Activated CD8-positive, alpha-beta memory T cell treated with anti-CD3 and anti-CD28 coated beads for 48 hours (primary cell): ENCODE measurements around the gene LPAR1.

ENCODE experiments used
- DNase-seq, 3 experiments: peaks; one replicate each; pipeline ENCODE4 v3.0.0-alpha.2; 2020; ENCODE audit warnings: low read depth in 2 of 3, low spot score in 2 of 3

LPAR1 gene

GRCh38 chr9:111001526-111001925 is 36.7 kb downstream of the LPAR1 start:
- no peak for DNase-seq

GRCh38 chr9:111000202-111000601 is 38.1 kb downstream of the LPAR1 start:
- DNase-seq: no peak

DNA sequence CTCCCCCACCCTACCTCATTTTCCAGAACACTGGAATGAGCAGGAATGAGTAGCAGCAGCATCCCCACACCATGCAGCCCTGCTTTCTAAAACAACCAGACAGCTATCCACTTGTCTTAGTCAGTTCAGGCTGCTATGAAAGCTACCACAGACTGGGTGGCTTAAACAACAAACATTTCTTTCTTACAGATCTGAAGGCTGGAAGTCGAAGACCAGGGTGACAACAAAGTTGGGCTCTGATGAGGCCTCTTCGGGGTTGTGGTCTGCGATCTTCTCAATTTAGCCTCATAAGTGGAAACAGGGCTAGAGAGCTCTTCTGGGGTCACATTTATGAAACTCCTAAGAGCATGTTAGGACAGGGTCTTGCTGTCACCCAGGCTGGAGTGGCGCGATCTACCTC is 38.9 kb downstream of the LPAR1 start:
- DNase-seq: no peak

DNA sequence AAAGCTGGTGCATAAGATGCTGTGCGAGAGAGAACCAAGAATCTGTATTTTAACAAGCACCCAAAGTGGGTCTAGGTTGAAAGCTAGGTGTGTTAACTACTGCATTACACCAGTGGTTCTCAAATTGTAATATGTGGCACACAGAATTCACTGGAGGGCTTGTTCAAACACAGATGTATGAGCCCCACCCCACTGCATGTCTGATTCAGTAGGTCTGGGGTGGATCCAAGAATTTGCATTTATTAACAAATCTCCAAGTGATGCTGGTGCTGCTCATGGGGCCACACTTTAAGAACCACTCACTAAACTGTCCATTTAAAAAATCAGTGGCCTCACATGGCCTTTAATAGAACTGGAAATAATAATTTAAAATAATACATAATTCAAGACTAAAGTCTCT is 40.4 kb downstream of the LPAR1 start:
- no peak for DNase-seq

GRCh38 chr9:110996436-110997220 is 41.6 kb downstream of the LPAR1 start:
- no peak for DNase-seq

GRCh38 chr9:110995420-110996340 is 42.6 kb downstream of the LPAR1 start:
- no peak for DNase-seq

DNA sequence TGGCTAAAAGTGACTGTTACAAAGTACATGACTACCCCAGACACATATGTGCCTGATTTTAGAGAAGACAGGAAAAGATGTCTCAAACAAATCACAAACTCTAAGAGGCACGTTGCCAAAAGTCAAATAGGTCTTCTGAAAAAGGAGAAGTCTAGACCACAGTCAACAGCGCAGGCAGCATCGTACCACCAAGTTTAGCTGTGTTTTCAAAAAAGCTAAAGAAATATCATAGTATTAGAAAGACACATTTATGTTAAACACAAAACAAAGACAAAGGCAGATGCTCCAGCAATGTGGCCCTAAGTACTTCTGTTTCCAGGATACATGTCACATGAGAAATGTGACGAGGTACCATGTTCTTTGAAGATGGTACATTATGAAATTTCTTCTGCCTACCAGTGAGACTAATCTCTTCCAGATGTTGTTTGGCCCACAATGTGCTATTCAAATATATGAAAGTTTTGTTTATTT is 43.5 kb downstream of the LPAR1 start:
- DNase-seq: no peak

DNA sequence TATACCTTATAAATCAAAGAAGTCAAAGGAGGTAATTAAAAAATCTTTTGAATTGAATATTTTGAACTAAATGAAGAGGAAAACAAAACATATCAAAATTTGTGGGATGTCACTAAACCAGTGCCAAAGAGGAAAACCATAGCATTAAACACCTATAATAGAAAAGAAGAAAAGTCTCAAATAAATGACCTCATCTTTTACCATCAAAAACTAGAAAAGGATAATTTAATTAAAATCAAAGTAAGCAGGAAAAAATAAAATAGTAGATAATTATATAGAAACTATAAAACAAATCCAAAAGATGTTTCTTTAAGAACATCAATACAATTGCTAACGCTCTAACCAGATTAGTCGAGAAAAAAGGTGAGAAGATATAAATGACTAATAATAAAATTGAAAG is 47.8 kb downstream of the LPAR1 start:
- no peak for DNase-seq

- DNase-seq: no peak
Measured at GRCh38 chr9:110986529-110986928, 51.7 kb downstream of the LPAR1 start.

- no peak for DNase-seq
Measured at GRCh38 chr9:110984890-110985437, 53.3 kb downstream of the LPAR1 start.

GRCh38 chr9:110980261-110980660 is 58.0 kb downstream of the LPAR1 start:
- no peak for DNase-seq

DNA sequence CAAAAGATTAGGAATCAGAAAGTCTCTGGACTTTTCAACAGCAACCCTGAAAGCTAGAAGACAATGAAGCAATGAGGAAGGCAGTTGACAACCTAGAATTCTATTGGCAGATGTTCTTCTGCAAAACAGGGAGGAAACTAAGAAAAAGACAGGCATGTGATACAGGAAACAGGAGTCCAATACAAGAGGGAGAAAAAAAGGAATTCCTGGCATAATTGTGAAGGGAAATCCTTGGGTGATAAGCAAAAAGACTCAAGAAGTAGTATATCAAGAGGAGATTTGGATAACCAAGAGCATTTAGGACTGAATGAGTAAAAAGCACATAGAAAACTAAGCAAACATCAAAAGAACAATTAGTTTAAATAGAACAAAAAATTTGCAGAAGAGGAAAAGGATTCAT is 58.6 kb downstream of the LPAR1 start:
- DNase-seq: no peak

GRCh38 chr9:110978516-110978915 is 59.8 kb downstream of the LPAR1 start:
- no peak for DNase-seq

- no peak for DNase-seq
Measured at GRCh38 chr9:110977259-110977709, 61.0 kb downstream of the LPAR1 start.

DNA sequence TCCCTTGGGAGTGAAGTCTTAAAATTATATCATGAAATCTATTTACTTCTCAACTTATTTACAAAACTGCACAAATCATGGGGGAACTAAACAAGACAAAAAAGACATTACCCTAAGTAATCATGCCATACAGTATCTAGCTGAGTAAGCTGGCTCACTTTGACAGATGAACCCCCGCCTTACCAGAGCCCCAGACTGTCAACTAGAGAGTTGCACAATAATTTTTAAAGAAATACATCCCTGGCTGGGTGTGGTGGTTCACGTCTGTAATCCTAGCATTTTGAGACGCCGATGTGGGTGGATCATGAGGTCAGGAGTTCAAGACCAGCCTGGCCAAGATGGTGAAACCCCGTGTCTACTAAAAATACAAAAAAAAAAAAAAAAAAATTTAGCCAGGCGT is 62.3 kb downstream of the LPAR1 start:
- no peak for DNase-seq

- no peak for DNase-seq
Measured at GRCh38 chr9:110975278-110975677, 63.0 kb downstream of the LPAR1 start.

GRCh38 chr9:110971705-110972104 is 66.6 kb downstream of the LPAR1 start:
- no peak for DNase-seq

DNA sequence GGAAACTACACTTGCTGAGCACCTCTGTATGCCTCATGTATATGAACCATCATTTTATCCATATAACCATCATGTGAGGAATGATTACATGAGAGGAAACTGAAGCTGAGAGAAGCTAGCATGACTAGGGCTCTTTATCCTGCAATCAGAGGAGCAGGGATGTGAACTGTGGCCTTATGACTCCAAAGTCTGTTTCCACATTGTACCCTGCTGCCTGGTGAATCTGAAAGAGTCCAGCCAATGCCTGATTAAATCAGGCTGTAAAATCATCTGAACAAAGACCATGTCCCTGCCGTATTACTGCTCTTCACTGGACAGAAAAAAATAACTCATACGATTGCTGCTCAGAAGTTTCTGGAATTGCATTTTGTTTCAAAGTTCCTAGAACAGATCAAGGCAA is 67.0 kb downstream of the LPAR1 start:
- no peak for DNase-seq

DNA sequence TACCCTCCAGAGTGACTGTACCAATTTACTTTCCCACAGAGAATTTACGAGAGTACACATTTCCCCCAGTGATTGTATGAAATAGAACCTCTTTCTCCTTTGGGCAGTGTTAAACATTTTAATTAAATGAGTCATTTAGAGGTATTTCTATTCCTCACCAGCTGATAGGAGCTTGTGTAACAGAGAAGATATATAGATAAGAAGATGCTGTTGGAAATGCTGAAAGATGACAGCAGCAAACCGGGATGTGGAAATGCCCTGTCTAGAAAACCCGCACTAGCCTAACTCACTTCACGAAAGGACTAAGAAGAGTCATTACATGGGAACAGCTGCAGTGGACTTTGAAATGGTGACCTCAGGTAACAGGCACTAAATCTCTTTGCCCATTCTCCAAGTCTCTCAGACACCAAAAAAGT is 68.3 kb downstream of the LPAR1 start:
- DNase-seq: no peak

DNA sequence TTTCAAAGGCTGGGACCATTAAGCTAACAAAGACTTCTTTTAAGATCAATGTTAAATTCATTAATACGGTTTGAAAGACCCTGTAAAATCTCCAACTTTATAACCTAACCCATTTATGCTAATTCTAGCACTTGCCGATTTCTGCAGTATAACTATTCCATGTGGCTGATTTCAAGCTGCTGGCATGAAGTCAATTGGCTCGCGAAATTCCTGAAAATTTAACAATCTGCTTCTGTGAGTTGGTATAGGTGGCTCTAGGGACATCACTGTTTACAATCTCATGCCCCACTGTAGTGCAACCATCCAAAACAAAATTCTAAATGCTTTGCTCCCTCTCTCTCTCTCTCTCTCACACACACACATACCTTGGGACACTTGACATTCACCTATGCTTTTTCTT is 70.2 kb downstream of the LPAR1 start:
- DNase-seq: no peak

- DNase-seq: no peak
Measured at GRCh38 chr9:110967196-110967595, 71.1 kb downstream of the LPAR1 start.

GRCh38 chr9:110960288-110960687 is 78.0 kb downstream of the LPAR1 start:
- DNase-seq: no peak
